Measurements from ENCODE around the gene KCNN2. TPM values are rescaled to one million over a fixed set of nuclear protein-coding genes. Genes with fewer than 3 reads are reported as not detected.

KCNN2 gene
- 1 to 10 TPM in 2 of 4 donors, under 1 TPM in 2; 0.17 to 1.3 (median 0.98) TPM for total RNA-seq

- no peak for TF ChIP-seq POLR2A (IDR thresholded peaks at IDR 0.05)
- TF ChIP-seq CTCF (IDR thresholded peaks at IDR 0.05): no peak
- intact Hi-C loops (cut with DNase I; ENCODE audit: low total_unique reads): no loop called here
- WGBS, 2 donors: 1% methylated on average over 23 to 27 of the region's 33 CpGs
- peak; percentile 40 to 84 for DNase-seq (ENCODE audit: low spot score in 2 of 2)
- peak within 1 kb of the TSS; percentile 18 for H3K4me3 ChIP-seq (ENCODE audit: low read depth, poor library complexity, severe bottlenecking)
Observed at GRCh38 chr5:114361724-114362196, at the start of gene KCNN2. KCNN2 (plus strand) TSS chr5:114362070; CDS start chr5:114362140, 70 bp downstream.

- intact Hi-C loops (cut with DNase I; ENCODE audit: low total_unique reads): no loop called here
- 15 to 20% methylated on average over 1 of the region's 1 CpG for WGBS, 2 donors
- H3K4me3 ChIP-seq (ENCODE audit: low read depth, poor library complexity, severe bottlenecking): no peak overlapping the region
- DNase-seq (ENCODE audit: low spot score in 2 of 2): no peak
- no peak for TF ChIP-seq CTCF (IDR thresholded peaks at IDR 0.05)
- no peak for TF ChIP-seq POLR2A (IDR thresholded peaks at IDR 0.05)
Observed at GRCh38 chr5:114312658-114313057, 49.2 kb upstream of the KCNN2 start.

GRCh38 chr5:114314061-114314460 is 47.8 kb upstream of the KCNN2 start:
- intact Hi-C loops (cut with DNase I; ENCODE audit: low total_unique reads): no loop called here
- 86 to 89% methylated on average over 2 of the region's 2 CpGs for whole genome bisulfite sequencing, 2 donors
- H3K4me3 ChIP-seq (ENCODE audit: low read depth, poor library complexity, severe bottlenecking): no peak overlapping the region
- no peak for DNase-seq (ENCODE audit: low spot score in 2 of 2)
- TF ChIP-seq CTCF (IDR thresholded peaks at IDR 0.05) (no peak), POLR2A (IDR thresholded peaks at IDR 0.05) (no peak)

GRCh38 chr5:114316167-114316566 is 45.7 kb upstream of the KCNN2 start:
- intact Hi-C loops (cut with DNase I; ENCODE audit: low total_unique reads): no loop called here
- H3K4me3 ChIP-seq (ENCODE audit: low read depth, poor library complexity, severe bottlenecking): no peak overlapping the region
- WGBS, 2 donors: 62 to 63% methylated on average over 4 of the region's 4 CpGs
- no peak for DNase-seq (ENCODE audit: low spot score in 2 of 2)
- TF ChIP-seq CTCF (IDR thresholded peaks at IDR 0.05) (no peak), POLR2A (IDR thresholded peaks at IDR 0.05) (no peak)

GRCh38 chr5:114317751-114318150 is 44.1 kb upstream of the KCNN2 start:
- DNase-seq (ENCODE audit: low spot score in 2 of 2): no peak
- WGBS, 2 donors: 58 to 71% methylated on average over 6 of the region's 6 CpGs
- intact Hi-C loops (cut with DNase I; ENCODE audit: low total_unique reads): no loop called here
- no peak overlapping the region for H3K4me3 ChIP-seq (ENCODE audit: low read depth, poor library complexity, severe bottlenecking)
- TF ChIP-seq CTCF (IDR thresholded peaks at IDR 0.05) (no peak), POLR2A (IDR thresholded peaks at IDR 0.05) (no peak)

- TF ChIP-seq CTCF (IDR thresholded peaks at IDR 0.05): no peak
- TF ChIP-seq POLR2A (IDR thresholded peaks at IDR 0.05): no peak
- no peak overlapping the region for H3K4me3 ChIP-seq (ENCODE audit: low read depth, poor library complexity, severe bottlenecking)
- intact Hi-C loops (cut with DNase I; ENCODE audit: low total_unique reads): no loop called here
- DNase-seq (ENCODE audit: low spot score in 2 of 2): no peak
- 33 to 61% methylated on average over 1 of the region's 1 CpG for WGBS, 2 donors
Observed at GRCh38 chr5:114319236-114319635, 42.6 kb upstream of the KCNN2 start.
